Mammary epithelial cell (primary cell): ENCODE data around the gene PABPN1L.

Experiments used
- CTCF ChIP-seq, 2 donors: IDR thresholded peaks in 1 of 2; conservative IDR thresholded peaks in 1 of 2; 2 replicates each; pipeline ENCODE4 v1.5.1; 2011 to 2012; ENCODE audit warnings: inconsistent platforms in 2 of 2, low read length in 2 of 2, mild to moderate bottlenecking in 2 of 2, control low read depth in 1 of 2, low read depth in 1 of 2; ENCODE audit not compliant: insufficient read depth in 1 of 2; ENCODE audit errors: extremely low read depth in 1 of 2
- EZH2 ChIP-seq: IDR thresholded peaks from 2 replicates; pipeline ENCODE4 v1.6.1; 2012; ENCODE audit warnings: low read length, inconsistent platforms, borderline replicate concordance

GRCh38 chr16:88907768-88908167 lies 41.3 kb upstream of the PABPN1L start:
- TF ChIP-seq CTCF (conservative IDR thresholded peaks at IDR 0.05 in 1 of 2, IDR thresholded peaks at IDR 0.05 in 1 of 2; ENCODE audit: extremely low read depth in 1 of 2, insufficient read depth in 1 of 2, low read depth in 1 of 2, low read length in 2 of 2) (peak; percentile 17 to 45), EZH2 (no peak)
